HG03442 (cell line): ENCODE measurements around the gene SESN2.
"Not testable (repeated sequence)": the region's sequence is repeated elsewhere in the genome, so short reads cannot be mapped to it uniquely, and the experiment has no call there.

Experiments
- ATAC-seq: cut with Tn5 transposase; IDR thresholded peaks from one replicate; pipeline ENCODE4 v1.9.1; 2021; ENCODE audit warnings: mild to moderate bottlenecking, moderate library complexity; ENCODE audit not compliant: unreplicated experiment

Gene SESN2

GRCh38 chr1:28326984-28327383 lies 67.7 kb downstream of the SESN2 start:
- ATAC-seq, result no peak

GRCh38 chr1:28327431-28327830 lies 68.1 kb downstream of the SESN2 start:
- ATAC-seq, result not testable (repeated sequence)

- ATAC-seq, result no peak
These were observed 68.9 kb downstream of the SESN2 start for GRCh38 chr1:28328228-28328648.

GRCh38 chr1:28329395-28330153 lies 70.3 kb downstream of the SESN2 start:
- ATAC-seq, result no peak
